GM21381 (cell line): ENCODE measurements around the gene PLXNB3.

Experiments
- ATAC-seq: cut with Tn5 transposase; IDR thresholded peaks from one replicate; pipeline ENCODE4 v1.9.1; 2021; ENCODE audit warnings: mild to moderate bottlenecking, moderate library complexity; ENCODE audit not compliant: unreplicated experiment

The PLXNB3 gene

DNA sequence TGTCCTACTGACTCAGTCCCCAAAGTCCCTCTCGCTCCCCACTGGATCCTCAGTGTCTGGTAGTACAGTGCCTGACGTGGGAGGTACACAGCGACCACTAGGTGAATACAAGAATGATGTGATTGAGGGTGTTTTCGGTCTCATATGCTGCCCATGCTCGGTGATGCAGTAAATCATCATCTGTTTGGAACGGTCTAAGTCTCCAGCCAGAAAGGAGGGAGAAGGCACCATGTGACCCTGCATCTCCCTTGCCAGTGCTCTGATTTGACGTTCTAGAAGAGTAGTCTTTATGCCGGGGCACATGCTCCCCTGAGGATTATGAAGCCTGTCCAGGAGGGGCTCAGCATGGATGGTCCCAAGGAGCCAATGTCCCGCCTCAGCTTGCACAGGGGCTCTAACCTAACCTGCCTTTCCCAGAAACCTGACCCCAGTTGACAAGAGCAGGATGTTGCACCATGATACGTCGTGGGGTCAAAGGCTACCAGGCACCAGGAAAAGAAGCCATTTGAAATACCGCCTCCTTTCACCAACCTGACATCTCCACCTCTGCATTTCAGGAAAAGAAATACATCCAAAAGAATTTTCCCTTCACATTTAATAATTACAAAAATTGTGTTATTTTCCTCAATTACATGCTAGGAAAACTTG, 13.8 kb upstream of the PLXNB3 start:
- ATAC-seq: no peak

- no peak for ATAC-seq
Measured at GRCh38 chrX:153755136-153755535, 8.9 kb upstream of the PLXNB3 start.

GRCh38 chrX:153761863-153762262, 2.2 kb upstream of the PLXNB3 start:
- ATAC-seq: no peak

- no peak for ATAC-seq
Measured at GRCh38 chrX:153762626-153763173, 1.3 kb upstream of the PLXNB3 start.

- no peak for ATAC-seq
Measured at GRCh38 chrX:153763298-153763932, 634 bp upstream of the PLXNB3 start.

GRCh38 chrX:153764786-153765137, 713 bp downstream of the PLXNB3 start:
- no peak for ATAC-seq

DNA sequence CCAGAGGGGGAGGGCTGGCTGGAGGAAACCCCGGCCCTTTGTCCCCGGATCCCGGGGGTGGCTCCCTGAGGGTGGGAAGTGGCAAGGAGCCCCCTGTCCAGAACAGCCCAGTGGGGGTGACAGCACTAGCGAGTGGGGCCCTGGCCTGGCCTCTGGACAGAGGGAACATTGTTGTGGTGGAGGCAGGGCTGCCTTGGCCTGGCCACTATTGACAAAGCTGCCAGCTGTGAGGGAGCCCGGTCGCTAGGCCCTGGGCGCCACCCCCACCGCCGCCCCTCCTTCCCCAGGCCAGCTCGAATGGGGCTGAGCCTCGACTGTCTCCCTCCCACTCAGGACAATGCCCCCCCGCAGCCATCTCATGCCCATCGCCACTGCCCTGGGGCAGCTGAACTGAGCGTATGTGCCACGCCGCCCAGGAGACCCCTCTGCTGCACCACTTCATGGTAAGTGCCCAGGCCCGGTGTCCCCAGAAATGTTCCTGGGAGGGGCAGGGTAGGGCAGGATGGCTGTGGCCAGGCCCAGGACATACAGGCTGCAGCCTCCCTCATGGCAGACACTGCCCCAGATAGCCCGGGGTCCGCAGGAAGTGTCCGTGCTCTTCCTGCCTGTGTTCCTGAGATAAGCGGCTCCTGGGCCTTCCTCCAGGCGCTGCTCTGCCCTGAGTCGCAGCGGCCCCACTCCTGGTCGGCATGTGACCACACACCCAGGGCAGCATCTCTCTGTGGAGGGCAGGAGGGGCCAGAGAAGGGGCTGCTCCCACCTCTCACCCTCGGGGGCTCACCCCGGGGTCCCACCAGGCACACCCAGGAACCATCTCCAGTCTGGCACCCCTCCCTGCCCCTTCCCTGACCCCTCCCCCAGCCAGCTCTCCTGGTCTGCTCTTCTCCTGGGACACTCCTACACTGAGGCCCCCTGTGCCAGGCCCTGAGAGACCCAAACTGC, 1.4 kb downstream of the PLXNB3 start:
- no peak for ATAC-seq

- no peak for ATAC-seq
Measured at GRCh38 chrX:153766098-153766817, 2.2 kb downstream of the PLXNB3 start.

DNA sequence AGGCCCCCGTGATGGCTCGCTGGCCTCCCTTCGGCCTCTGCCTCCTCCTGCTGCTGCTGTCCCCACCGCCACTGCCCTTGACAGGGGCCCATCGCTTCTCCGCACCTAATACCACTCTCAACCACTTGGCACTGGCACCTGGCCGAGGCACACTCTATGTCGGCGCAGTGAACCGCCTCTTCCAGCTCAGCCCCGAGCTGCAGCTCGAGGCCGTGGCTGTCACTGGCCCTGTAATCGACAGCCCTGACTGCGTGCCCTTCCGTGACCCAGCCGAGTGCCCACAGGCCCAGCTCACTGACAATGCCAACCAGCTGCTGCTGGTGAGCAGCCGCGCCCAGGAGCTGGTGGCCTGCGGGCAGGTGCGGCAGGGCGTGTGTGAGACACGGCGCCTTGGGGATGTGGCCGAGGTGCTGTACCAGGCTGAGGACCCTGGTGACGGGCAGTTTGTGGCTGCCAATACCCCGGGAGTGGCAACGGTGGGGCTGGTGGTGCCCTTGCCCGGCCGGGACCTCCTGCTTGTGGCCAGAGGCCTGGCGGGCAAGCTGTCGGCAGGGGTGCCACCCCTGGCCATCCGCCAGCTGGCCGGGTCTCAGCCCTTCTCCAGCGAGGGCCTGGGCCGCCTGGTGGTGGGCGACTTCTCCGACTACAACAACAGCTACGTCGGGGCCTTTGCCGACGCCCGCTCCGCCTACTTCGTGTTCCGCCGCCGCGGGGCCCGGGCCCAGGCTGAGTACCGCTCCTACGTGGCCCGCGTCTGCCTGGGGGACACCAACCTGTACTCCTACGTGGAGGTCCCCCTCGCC, 3.0 kb downstream of the PLXNB3 start:
- ATAC-seq: no peak

- ATAC-seq: no peak
Measured at GRCh38 chrX:153767674-153768055, 3.6 kb downstream of the PLXNB3 start.

GRCh38 chrX:153768311-153769157, 4.5 kb downstream of the PLXNB3 start:
- no peak for ATAC-seq

DNA sequence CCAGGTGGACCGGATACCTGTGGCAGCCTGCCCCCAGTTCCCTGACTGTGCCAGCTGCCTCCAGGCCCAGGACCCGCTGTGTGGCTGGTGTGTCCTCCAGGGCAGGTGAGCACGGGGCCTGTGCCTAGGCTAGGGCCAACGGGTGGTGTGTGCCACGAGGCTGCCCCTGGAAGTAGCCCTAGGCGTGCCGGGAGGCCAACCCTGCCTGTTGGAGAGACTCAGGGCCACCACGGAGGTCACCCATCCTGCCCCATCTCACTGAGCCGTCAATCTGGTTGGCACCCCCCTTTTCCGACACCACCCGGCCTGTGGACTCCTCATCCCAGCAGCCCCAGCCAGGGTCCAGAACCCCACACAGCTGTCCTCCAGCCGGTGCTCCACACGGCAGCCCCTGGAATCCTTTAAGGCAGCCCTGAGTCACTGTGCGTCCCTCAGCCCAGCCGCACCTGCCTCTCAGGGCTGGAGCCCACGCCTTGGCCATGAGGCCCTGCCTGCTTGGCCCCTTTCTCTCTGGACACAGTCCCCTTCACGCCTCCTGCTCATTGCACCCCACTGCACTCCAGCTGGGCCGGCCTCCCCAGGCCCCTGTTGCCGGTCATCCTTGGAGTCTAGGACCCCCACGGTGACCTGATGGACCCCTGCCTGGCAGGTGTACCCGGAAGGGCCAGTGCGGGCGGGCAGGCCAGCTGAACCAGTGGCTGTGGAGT, 5.3 kb downstream of the PLXNB3 start:
- no peak for ATAC-seq

- ATAC-seq: no peak
Measured at GRCh38 chrX:153769865-153770600, 6.0 kb downstream of the PLXNB3 start.

GRCh38 chrX:153770601-153771414, 6.8 kb downstream of the PLXNB3 start:
- ATAC-seq: no peak

DNA sequence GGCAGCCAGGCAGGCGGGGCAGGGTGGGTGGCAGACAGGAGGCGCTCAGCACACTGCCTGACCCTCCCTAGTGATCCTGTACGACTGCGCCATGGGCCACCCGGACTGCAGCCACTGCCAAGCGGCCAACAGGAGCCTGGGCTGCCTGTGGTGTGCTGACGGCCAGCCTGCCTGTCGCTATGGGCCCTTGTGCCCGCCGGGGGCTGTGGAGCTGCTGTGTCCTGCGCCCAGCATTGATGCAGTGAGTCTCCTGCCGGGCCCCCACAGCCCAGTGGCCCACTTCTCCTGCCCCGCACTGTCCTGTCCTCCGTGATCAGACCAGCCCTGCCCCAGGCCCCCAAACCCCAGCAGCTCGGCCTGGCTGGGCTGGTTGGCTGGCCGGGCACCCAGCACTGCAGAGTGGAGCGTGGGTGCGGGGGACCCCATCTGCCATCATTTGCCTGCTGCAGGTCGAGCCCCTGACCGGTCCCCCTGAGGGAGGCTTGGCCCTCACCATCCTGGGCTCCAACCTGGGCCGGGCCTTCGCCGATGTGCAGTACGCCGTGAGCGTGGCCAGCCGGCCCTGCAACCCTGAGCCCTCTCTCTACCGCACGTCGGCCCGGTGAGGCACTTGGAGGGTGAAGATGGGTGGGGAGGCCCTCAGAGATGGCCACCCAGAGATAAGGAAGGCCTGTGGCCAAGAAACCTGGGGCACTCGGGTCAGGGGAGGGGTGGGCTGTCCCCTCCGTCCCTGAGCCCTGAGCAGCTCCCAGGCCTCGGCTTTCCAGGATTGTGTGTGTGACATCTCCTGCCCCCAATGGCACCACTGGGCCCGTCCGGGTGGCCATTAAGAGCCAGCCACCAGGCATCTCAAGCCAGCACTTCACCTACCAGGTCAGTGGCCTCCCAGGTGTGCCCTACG, 7.6 kb downstream of the PLXNB3 start:
- ATAC-seq: no peak
